NB4 (cell line): Measurements from ENCODE around the gene ZCCHC2.

ENCODE experiments used
- CTCF ChIP-seq: IDR thresholded peaks from one replicate; pipeline ENCODE4 v1.5.1; 2012; ENCODE audit warnings: low read depth, low read length
- POLR2A ChIP-seq: IDR thresholded peaks from 2 replicates; pipeline ENCODE4 v1.6.1; 2011; ENCODE audit warnings: mild to moderate bottlenecking; ENCODE audit not compliant: insufficient read length; ENCODE audit errors: extremely low read depth

GRCh38 chr18:62558015-62558663, 35.3 kb downstream of the ZCCHC2 start:
- TF ChIP-seq CTCF, result no peak
- TF ChIP-seq POLR2A, result no peak
